HUES48 (cell line): ENCODE data around the gene TRAF1.

Source experiments
- H3K27ac ChIP-seq: one replicate; pipeline ENCODE4 v1.7.0; 2013; ENCODE audit warnings: low read depth, low read length, inconsistent platforms
- H3K27me3 ChIP-seq: 2 replicates; pipeline ENCODE4 v1.6.1; 2013; ENCODE audit warnings: mild to moderate bottlenecking, low read length; ENCODE audit not compliant: control insufficient read depth, insufficient read depth
- H3K36me3 ChIP-seq: 2 replicates; pipeline ENCODE4 v1.6.1; 2013; ENCODE audit warnings: low read length; ENCODE audit not compliant: control insufficient read depth, insufficient read depth
- H3K4me1 ChIP-seq: 2 replicates; pipeline ENCODE4 v1.6.1; 2013; ENCODE audit warnings: mild to moderate bottlenecking, low read length; ENCODE audit not compliant: control insufficient read depth, insufficient read depth
- H3K4me3 ChIP-seq: 2 replicates; pipeline ENCODE4 v1.5.1; 2013; ENCODE audit warnings: mild to moderate bottlenecking, low read depth, low read length
- H3K9ac ChIP-seq: 2 replicates; pipeline ENCODE4 v1.6.1; 2013; ENCODE audit warnings: mild to moderate bottlenecking, low read depth, low read length, moderate library complexity
- H3K9me3 ChIP-seq: 2 replicates; pipeline ENCODE4 v1.6.1; 2013; ENCODE audit warnings: low read length; ENCODE audit not compliant: control insufficient read depth, insufficient read depth

TRAF1 gene

DNA sequence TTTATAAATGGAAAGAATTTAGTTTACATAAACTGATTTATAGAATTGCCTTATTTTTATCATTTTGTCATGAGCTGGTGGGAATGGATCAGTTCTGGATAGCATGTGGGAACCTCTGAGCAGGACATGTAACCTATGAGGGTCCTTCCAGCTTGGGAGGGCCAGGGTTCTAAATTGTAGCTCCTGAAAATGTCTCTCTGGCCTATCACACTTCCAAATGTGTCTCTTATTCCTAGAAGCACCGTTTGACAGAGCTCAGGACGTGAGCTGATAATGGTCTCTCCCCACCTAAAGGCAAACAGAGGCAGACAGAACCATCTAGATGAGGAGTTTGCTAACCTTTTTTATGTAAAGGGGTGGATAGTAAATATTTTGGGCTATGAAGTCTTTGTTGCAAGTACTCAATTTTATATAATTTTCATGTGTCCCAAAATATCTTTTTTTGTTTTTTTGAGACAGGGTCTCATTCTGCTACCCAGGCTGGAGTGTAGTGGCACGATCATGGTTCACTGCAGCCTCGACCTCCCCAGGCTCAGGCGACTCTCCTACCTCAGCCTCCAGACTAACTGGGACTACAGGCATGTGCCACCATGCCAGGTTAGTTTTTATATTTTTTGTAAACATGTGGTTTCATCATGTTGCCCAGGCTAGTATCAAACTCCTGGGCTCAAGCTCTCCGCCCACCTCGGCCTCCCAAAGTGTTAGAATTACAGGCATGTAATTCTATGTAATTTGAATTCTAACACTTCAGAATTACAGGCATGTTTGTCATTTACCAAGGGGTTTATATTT is 4.0 kb downstream of the TRAF1 start:
- H3K27ac ChIP-seq = no peak overlapping the region
- no peak overlapping the region for H3K4me3 ChIP-seq
- peaks cover 39% of the 10 kb centered on the region for H3K4me1 ChIP-seq
- peaks cover 4% of the 10 kb centered on the region for H3K27me3 ChIP-seq
- no peak overlapping the region for H3K9ac ChIP-seq
- H3K9me3 ChIP-seq = no peaks in the 10 kb centered on the region
- no peaks in the 10 kb centered on the region for H3K36me3 ChIP-seq

DNA sequence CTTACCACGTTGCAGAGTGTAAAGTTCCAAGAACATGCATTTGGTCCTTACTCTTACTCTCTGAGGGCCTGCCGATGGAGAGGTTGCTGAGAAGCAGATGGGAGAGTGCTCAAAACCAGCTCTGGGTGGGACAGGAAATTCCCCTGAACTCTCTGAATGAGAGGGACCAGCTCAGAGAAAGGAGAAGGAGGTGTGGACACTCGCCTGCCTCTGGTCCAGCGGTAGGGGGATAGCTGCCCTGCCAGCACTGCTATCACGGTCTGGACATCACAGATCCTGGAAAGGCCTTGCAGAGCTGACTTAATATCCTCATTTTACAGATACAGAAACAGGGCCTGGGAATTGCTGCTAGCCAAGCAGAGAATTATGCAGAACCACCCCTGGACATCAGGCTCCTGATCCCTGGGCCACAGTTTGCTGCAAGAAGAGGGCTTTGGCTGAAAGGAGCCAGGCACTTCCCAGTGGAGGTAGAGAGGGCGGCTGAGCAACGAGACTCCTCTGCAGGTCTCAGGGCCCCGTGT is 4.9 kb downstream of the TRAF1 start:
- Histone ChIP-seq H3K4me1 (peaks cover 39% of the 10 kb centered on the region), H3K9ac (no peak overlapping the region), H3K36me3 (no peaks in the 10 kb centered on the region), H3K27ac (no peak overlapping the region), H3K9me3 (no peaks in the 10 kb centered on the region), H3K27me3 (no peaks in the 10 kb centered on the region), H3K4me3 (no peak overlapping the region)

DNA sequence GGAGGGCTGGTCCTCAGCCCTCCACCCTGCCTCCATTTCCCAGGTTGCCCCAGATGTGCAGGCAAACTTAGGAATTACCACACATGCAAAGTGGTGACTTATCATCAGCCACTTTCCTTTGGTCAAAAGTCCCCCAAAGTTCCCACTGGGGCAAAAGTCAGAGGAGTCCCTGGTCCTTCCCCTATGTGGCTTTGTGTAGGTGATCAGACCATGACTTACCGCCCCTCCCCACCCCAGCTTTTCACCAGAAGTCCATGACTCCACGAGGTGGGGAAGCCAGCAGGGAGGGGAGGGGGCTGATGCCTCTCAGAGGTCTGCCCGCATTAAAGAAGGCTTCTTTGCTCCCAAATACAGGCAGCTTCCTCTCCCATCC is 5.8 kb downstream of the TRAF1 start:
- Histone ChIP-seq H3K9ac (no peak overlapping the region), H3K27ac (no peak overlapping the region), H3K4me1 (peaks cover 33% of the 10 kb centered on the region), H3K9me3 (no peaks in the 10 kb centered on the region), H3K4me3 (no peak overlapping the region), H3K36me3 (no peaks in the 10 kb centered on the region), H3K27me3 (no peaks in the 10 kb centered on the region)

DNA sequence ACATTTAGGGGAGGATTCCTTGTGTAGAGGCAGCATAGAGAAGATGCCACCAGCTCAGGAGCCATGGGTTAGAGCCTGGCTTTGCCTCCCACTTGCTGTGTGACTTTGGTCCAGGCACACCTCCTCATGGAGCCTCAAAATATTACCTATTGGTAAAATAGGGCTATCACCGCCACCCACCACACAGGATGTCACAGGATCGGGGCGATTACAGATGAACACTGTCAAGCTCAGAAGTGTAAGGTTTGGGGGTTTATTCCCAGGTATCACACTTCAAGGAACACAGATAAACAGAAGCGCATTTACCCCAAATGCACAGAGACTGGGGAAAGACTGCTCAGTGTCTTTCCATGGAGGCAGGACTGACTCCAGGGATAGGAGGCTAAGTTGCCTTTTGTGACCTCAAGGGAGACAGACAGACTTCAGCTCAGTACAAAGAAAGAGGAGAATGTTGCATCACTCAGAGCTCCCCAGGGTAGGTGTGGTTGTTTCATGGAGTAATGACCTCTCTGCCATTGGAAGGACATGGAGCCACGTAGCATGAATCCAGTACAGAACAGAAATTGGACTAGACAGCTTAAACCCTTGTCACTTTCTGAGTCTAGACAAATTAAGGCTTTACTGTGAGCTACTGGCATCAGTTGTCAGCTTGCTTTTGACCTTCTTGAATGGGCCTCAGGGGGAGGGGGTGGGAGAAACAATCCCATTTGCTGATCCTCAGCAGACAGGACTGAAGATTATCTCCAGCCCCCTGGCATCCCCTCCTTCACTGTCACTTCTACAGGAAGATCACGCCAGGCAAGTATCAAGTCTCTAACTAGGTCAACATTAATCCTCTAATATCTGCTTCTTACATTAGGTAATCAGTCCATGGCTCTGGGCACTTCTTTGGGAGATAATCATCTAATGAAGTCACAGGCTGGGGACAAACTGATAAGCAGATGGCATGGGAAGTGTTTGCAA is 6.5 kb downstream of the TRAF1 start:
- H3K27me3 ChIP-seq = no peaks in the 10 kb centered on the region
- no peaks in the 10 kb centered on the region for H3K36me3 ChIP-seq
- H3K4me1 ChIP-seq = peaks cover 26% of the 10 kb centered on the region
- H3K4me3 ChIP-seq = no peak overlapping the region
- no peaks in the 10 kb centered on the region for H3K9me3 ChIP-seq
- H3K9ac ChIP-seq = no peak overlapping the region
- no peak overlapping the region for H3K27ac ChIP-seq

DNA sequence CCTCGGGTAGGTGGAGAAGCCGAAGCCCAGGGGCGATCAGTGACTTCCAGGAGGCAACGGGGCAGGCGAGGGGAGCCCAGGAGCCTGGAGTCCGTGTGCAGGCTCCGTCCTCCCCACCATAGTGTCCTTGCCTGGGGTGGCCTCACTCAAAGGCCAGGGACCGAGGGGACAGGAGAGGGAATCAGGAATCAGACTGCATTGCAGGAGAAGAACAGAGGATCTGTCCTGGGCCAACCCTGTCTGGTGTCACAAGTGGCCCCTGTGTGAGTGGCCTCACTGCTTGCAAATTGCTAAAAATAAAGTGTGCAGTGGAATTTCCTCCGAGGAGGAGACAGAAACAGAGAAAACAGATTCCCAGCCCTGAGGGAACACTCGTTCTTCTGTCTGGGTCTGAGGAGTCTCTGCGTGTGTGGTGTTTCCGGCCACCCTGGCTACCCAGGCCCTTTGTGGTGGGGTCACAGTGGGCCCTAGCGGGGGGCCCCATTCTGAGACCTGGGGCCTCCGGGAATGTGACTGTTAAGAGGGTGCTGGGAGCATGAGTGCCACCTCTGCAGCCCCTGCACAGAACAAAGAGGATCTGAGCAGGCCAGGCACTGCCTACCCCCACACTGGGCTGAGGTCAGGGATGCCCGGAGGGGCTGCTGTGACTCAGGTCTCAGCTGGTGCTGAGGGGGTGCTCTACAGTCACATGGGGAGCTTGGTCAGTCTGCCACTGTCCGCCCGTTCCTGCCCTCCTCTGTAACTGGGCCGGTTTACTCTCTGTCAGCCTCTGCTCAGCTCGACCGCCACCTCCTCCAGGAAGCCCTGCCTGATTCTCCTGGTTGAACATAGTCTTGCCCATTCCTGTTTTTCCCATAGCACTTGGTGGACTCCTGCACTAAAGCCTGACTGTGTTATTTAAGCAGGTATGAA is 7.4 kb downstream of the TRAF1 start:
- H3K27ac ChIP-seq = no peak overlapping the region
- H3K36me3 ChIP-seq = no peaks in the 10 kb centered on the region
- H3K9ac ChIP-seq = no peak overlapping the region
- no peaks in the 10 kb centered on the region for H3K27me3 ChIP-seq
- H3K4me1 ChIP-seq = peaks cover 21% of the 10 kb centered on the region; the same call in 1 of the 2 replicates
- no peak overlapping the region for H3K4me3 ChIP-seq
- no peaks in the 10 kb centered on the region for H3K9me3 ChIP-seq

DNA sequence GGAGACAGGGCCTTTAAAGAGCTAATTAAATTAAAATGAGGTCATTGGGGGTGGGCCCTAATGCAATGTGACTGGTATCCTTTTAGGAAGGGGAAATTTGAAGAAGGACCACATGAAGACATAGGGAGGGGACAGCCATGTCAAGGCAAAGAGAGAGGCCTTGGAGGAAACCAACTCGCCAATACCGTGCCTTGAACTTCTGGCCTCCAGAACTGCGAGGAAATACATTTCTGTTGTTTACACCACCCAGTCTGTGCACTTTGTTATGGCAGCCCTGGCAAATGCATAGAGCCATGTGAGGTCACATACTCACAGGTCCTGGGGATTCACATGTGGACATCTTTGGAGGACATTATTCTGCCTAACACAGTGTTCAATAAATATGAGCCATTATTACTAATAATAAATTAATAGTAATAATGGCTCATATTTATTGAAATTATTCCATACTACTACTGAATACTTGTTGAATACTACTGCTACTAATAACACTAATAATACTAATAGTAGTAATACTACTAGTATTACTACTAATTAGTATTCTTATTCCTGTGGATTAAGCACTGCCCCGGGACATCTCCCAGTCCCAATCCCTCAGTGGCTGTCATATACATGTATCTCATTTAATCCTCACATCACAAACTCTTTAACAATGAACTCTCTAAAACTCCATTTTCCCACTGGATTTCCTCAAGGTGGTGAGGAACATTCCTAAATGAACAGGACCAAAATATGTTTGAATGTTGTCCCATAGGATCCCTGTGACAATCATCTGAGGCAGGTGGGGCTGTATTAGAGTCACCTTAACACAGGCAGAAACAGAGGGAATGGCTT is 8.4 kb downstream of the TRAF1 start:
- H3K36me3 ChIP-seq = no peaks in the 10 kb centered on the region
- peaks cover 21% of the 10 kb centered on the region; the same call in 1 of the 2 replicates for H3K4me1 ChIP-seq
- no peak overlapping the region for H3K4me3 ChIP-seq
- H3K27ac ChIP-seq = no peak overlapping the region
- H3K9me3 ChIP-seq = no peaks in the 10 kb centered on the region
- no peak overlapping the region for H3K9ac ChIP-seq
- H3K27me3 ChIP-seq = no peaks in the 10 kb centered on the region

DNA sequence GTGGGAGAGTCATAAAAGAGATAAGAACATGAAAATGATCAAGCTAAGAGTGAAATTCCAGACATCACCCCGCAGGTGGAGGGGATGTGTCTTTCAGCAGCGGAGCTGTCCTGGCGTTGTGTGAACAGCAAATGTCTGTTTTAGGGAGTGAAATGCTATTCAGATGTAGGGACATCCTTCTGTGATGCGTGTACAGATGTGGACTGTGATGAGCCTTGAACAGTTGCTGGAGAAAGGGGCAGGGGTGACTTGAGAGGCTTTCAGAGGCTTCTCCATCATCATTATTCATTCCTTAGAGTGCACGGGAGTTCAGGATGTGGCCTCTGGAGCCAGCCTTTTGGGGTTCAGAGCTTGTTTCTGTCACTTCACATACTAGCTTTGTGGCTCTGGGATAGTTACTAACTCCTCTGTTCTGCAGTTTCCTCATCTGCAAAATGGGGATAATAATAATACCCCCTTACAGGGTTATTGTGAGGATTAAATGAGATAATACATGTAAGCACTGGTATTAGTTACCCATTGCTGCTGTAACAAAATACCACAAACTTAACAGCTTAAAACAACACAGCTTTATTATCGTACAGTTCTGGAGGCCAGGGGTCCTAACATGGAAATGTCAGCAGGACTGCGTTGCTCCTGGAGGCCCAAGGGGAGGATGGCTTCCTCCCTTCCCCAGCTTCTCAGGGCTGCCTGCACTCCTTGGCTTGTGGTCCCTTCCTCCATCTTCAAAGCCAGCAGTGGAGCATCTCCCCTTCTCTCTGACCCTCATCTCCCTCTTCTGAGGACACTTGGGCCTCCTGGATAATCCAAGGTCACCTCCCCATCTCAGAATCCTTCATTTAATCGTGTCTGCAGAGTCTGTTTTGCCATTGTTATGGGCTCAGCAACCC is 9.4 kb downstream of the TRAF1 start:
- no peak overlapping the region for H3K27ac ChIP-seq
- no peaks in the 10 kb centered on the region for H3K36me3 ChIP-seq
- H3K9me3 ChIP-seq = no peaks in the 10 kb centered on the region
- H3K4me1 ChIP-seq = peaks cover 21% of the 10 kb centered on the region; the same call in 1 of the 2 replicates
- no peak overlapping the region for H3K9ac ChIP-seq
- no peaks in the 10 kb centered on the region for H3K27me3 ChIP-seq
- H3K4me3 ChIP-seq = no peak overlapping the region

DNA sequence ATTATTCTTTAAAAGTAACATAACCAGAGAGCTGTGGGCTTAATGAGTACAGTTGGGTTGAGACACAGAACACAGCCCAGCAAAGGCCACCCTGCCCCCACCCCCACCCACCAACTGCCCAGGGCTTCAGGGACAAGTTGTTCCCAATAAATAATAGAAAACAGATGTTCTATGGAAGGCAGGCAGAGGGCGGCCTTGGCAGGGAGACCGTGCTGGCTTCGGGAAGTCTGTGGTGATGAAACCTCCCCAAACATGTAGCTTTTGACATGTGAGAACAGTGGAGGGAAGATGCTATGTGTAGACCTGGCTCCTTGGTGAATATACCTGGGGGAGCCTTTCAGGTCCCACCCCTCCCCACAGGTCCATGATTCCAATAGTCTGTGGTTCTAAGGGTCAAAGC is 10.0 kb downstream of the TRAF1 start:
- H3K27ac ChIP-seq = no peak overlapping the region
- no peaks in the 10 kb centered on the region for H3K9me3 ChIP-seq
- no peak overlapping the region for H3K4me3 ChIP-seq
- no peak overlapping the region for H3K9ac ChIP-seq
- no peaks in the 10 kb centered on the region for H3K27me3 ChIP-seq
- H3K36me3 ChIP-seq = no peaks in the 10 kb centered on the region
- peaks cover 22% of the 10 kb centered on the region for H3K4me1 ChIP-seq

DNA sequence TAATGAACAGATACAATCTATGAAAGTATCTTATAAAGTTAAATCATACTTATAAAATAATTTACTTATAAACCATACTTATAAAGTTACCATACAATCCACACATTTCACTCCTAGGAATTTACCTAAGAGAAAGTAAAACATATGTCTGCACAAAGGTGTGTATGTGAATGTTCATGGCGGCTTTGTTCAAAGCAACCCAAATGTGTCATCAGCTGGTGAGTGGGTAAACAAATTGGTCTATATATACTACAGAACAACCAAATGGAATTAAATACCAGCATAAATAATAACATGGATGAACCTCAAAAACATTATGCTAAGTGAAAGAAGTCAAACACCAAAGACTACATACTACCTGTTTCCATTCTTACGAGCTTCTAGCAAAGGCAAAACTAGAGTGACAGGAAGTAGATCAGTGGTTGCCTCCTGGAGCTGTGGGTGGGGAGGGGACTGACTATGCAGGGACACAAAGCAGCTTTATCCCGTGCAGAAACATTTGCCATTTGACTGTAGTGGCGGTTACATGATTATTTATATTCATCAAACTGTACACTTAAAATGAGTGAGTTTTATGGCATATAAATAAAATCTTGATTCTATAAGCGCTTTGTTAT is 10.6 kb downstream of the TRAF1 start:
- Histone ChIP-seq H3K27me3 (no peaks in the 10 kb centered on the region), H3K4me1 (peaks cover 22% of the 10 kb centered on the region), H3K36me3 (no peaks in the 10 kb centered on the region), H3K27ac (no peak overlapping the region), H3K9ac (no peak overlapping the region), H3K9me3 (no peaks in the 10 kb centered on the region), H3K4me3 (no peak overlapping the region)
